HEK293 (cell line): ENCODE data around the gene ARHGAP26.

Experiments
- CTCF ChIP-seq: fragments of 450-650 bp; formaldehyde crosslinking; IDR thresholded peaks from 2 replicates; pipeline ENCODE4 v1.5.1; 2016; ENCODE audit warnings: missing biosample characterization, missing genetic modification characterization
- HIC1 ChIP-seq: fragments of 450-650 bp; formaldehyde crosslinking; IDR thresholded peaks from 2 replicates; pipeline ENCODE4 v1.5.1; 2016; ENCODE audit warnings: missing biosample characterization, missing genetic modification characterization
- MZF1 ChIP-seq: fragments of 450-650 bp; formaldehyde crosslinking; IDR thresholded peaks from 2 replicates; pipeline ENCODE4 v1.5.1; 2017; ENCODE audit warnings: missing biosample characterization, missing genetic modification characterization, borderline replicate concordance
- YY1 ChIP-seq: fragments of 450-650 bp; formaldehyde crosslinking; IDR thresholded peaks from 2 replicates; pipeline ENCODE4 v1.5.1; 2018; ENCODE audit warnings: missing biosample characterization, missing genetic modification characterization
- ZNF169 ChIP-seq: fragments of 450-650 bp; formaldehyde crosslinking; IDR thresholded peaks from 2 replicates; pipeline ENCODE4 v1.5.1; 2016; ENCODE audit warnings: missing biosample characterization, missing genetic modification characterization
- ZNF26 ChIP-seq: fragments of 450-650 bp; formaldehyde crosslinking; IDR thresholded peaks from 2 replicates; pipeline ENCODE4 v1.5.1; 2016; ENCODE audit warnings: missing biosample characterization, missing genetic modification characterization
- ZNF416 ChIP-seq: fragments of 450-650 bp; formaldehyde crosslinking; IDR thresholded peaks from 2 replicates; pipeline ENCODE4 v1.5.1; 2016; ENCODE audit warnings: missing biosample characterization, missing genetic modification characterization
- ZNF501 ChIP-seq: fragments of 450-650 bp; formaldehyde crosslinking; IDR thresholded peaks from 2 replicates; pipeline ENCODE4 v1.5.1; 2016; ENCODE audit warnings: missing biosample characterization, missing genetic modification characterization
- ZNF580 ChIP-seq: fragments of 450-650 bp; formaldehyde crosslinking; IDR thresholded peaks from 2 replicates; pipeline ENCODE4 v1.5.1; 2016; ENCODE audit warnings: missing biosample characterization, missing genetic modification characterization
- ZNF621 ChIP-seq: fragments of 450-650 bp; formaldehyde crosslinking; IDR thresholded peaks from 2 replicates; pipeline ENCODE4 v1.5.1; 2017; ENCODE audit warnings: missing biosample characterization, missing genetic modification characterization
- ZNF654 ChIP-seq: fragments of 450-650 bp; formaldehyde crosslinking; IDR thresholded peaks from 2 replicates; pipeline ENCODE4 v1.5.1; 2016; ENCODE audit warnings: low read depth, missing biosample characterization, missing genetic modification characterization
- ZNF701 ChIP-seq: fragments of 450-650 bp; formaldehyde crosslinking; IDR thresholded peaks from 2 replicates; pipeline ENCODE4 v1.5.1; 2016; ENCODE audit warnings: missing biosample characterization, missing genetic modification characterization

- TF ChIP-seq CTCF (tag by site-specific recombination) (no peak), ZNF501 (tag by site-specific recombination) (no peak), ZNF580 (tag by site-specific recombination) (no peak), MZF1 (tag by site-specific recombination) (no peak), ZNF169 (tag by site-specific recombination) (no peak), ZNF416 (tag by site-specific recombination) (no peak), YY1 (tag by site-specific recombination) (no peak), ZNF621 (tag by site-specific recombination) (no peak), ZNF701 (tag by site-specific recombination) (no peak), ZNF26 (no peak), ZNF654 (tag by site-specific recombination) (no peak), HIC1 (tag by site-specific recombination) (no peak)
Measured at GRCh38 chr5:142815469-142815868, 45.3 kb downstream of the ARHGAP26 start.
